ENCODE data around the gene TARP.

TARP gene

GRCh38 chr7:38318803-38319416 is 45.5 kb upstream of the TARP start:
- Mint-ChIP-seq H3K36me3 (no peaks in the 10 kb centered on the region), H3K4me1 (peaks cover 3% of the 10 kb centered on the region), H3K9me3 (no peaks in the 10 kb centered on the region), H3K27ac (no peak overlapping the region), H3K4me3 (no peak overlapping the region), H3K27me3 (ENCODE audit: insufficient read depth, low read depth) (peaks cover 3% of the 10 kb centered on the region)
- Histone ChIP-seq H3K27ac (no peak overlapping the region), H3K79me2 (ENCODE audit: low read depth) (no peaks in the 10 kb centered on the region), H3K36me3 (no peaks in the 10 kb centered on the region), H3K9me3 (ENCODE audit: low read depth) (no peaks in the 10 kb centered on the region), H3K4me1 (no peaks in the 10 kb centered on the region), H3K4me2 (no peak overlapping the region), H3K27me3 (no peaks in the 10 kb centered on the region), H3K4me3 (no peak overlapping the region), H2AFZ (replicated peaks) (peak overlapping the region; percentile 80), H4K20me1 (ENCODE audit: low read depth) (no peaks in the 10 kb centered on the region), H3K9ac (no peak overlapping the region), H3F3A (ENCODE audit: low read depth) (no peaks in the 10 kb centered on the region)
- peak; percentile 75 for DNase-seq (ENCODE audit: low spot score)
- TF ChIP-seq CTCF (IDR thresholded peaks at IDR 0.05) (peak; percentile 66), EZH2 (IDR thresholded peaks at IDR 0.05) (no peak)

GRCh38 chr7:38318241-38318640 is 44.8 kb upstream of the TARP start:
- no peaks in the 10 kb centered on the region for H3F3A ChIP-seq (ENCODE audit: low read depth)
- H3K36me3 Mint-ChIP-seq = no peaks in the 10 kb centered on the region
- H3K27ac ChIP-seq = no peak overlapping the region
- DNase-seq (ENCODE audit: low spot score) = no peak
- peaks cover 3% of the 10 kb centered on the region for H3K27me3 Mint-ChIP-seq (ENCODE audit: insufficient read depth, low read depth)
- no peak overlapping the region for H3K27ac Mint-ChIP-seq
- H3K9me3 Mint-ChIP-seq = no peaks in the 10 kb centered on the region
- no peaks in the 10 kb centered on the region for H3K36me3 ChIP-seq
- no peaks in the 10 kb centered on the region for H4K20me1 ChIP-seq (ENCODE audit: low read depth)
- no peak overlapping the region for H3K9ac ChIP-seq
- peaks cover 3% of the 10 kb centered on the region for H3K4me1 Mint-ChIP-seq
- no peak overlapping the region for H3K4me3 ChIP-seq
- H2AFZ ChIP-seq (replicated peaks) = peak overlapping the region; percentile 43
- no peaks in the 10 kb centered on the region for H3K4me1 ChIP-seq
- no peak overlapping the region for H3K4me3 Mint-ChIP-seq
- no peaks in the 10 kb centered on the region for H3K79me2 ChIP-seq (ENCODE audit: low read depth)
- no peak overlapping the region for H3K4me2 ChIP-seq
- H3K9me3 ChIP-seq (ENCODE audit: low read depth) = no peaks in the 10 kb centered on the region
- no peak for TF ChIP-seq EZH2 (IDR thresholded peaks at IDR 0.05)
- TF ChIP-seq CTCF (IDR thresholded peaks at IDR 0.05) = no peak
- TF ChIP-seq EZH2phosphoT487 (IDR thresholded peaks at IDR 0.05) = no peak
- no peaks in the 10 kb centered on the region for H3K27me3 ChIP-seq

GRCh38 chr7:38317515-38317914 is 44.1 kb upstream of the TARP start:
- Histone ChIP-seq H3K27ac (no peak overlapping the region), H3K4me3 (no peak overlapping the region), H3K4me2 (no peak overlapping the region), H3K9ac (no peak overlapping the region), H3K36me3 (no peaks in the 10 kb centered on the region), H3K9me3 (ENCODE audit: low read depth) (no peaks in the 10 kb centered on the region), H3K27me3 (no peaks in the 10 kb centered on the region), H3K79me2 (ENCODE audit: low read depth) (no peaks in the 10 kb centered on the region), H3F3A (ENCODE audit: low read depth) (no peaks in the 10 kb centered on the region), H2AFZ (replicated peaks) (no peak overlapping the region), H3K4me1 (no peaks in the 10 kb centered on the region), H4K20me1 (ENCODE audit: low read depth) (no peaks in the 10 kb centered on the region)
- peaks cover 3% of the 10 kb centered on the region for H3K4me1 Mint-ChIP-seq
- no peaks in the 10 kb centered on the region for H3K36me3 Mint-ChIP-seq
- TF ChIP-seq CTCF (IDR thresholded peaks at IDR 0.05) (no peak), EZH2phosphoT487 (IDR thresholded peaks at IDR 0.05) (no peak), EZH2 (IDR thresholded peaks at IDR 0.05) (no peak)
- H3K27ac Mint-ChIP-seq = no peak overlapping the region
- no peak overlapping the region for H3K4me3 Mint-ChIP-seq
- DNase-seq (ENCODE audit: low spot score) = no peak
- H3K27me3 Mint-ChIP-seq (ENCODE audit: insufficient read depth, low read depth) = peaks cover 3% of the 10 kb centered on the region
- H3K9me3 Mint-ChIP-seq = no peaks in the 10 kb centered on the region
